Gastroesophageal sphincter (tissue), 4 donors: ENCODE measurements around the gene BACE1-AS. TPM values are rescaled to one million over a fixed set of nuclear protein-coding genes. Genes with fewer than 3 reads are reported as not detected.
"Not testable (repeated sequence)": the region's sequence is repeated elsewhere in the genome, so short reads cannot be mapped to it uniquely, and the experiment has no call there.

Experiments
- ATAC-seq: fragments of 150-250 bp; one replicate; pipeline ENCODE4 v1.9.1; 2016; ENCODE audit warnings: mild to moderate bottlenecking, moderate library complexity
- H3K27ac ChIP-seq, 4 donors: fragments of 200-600 bp; sonication (generic) in 3 of 4; 1 replicate in 3 of 4; 2 replicates in 1 of 4; pipeline ENCODE4 v1.5.1; 2016 to 2019
- H3K27me3 ChIP-seq: fragments of 200-600 bp; sonication (generic); one replicate; pipeline ENCODE4 v1.5.1; 2019
- H3K36me3 ChIP-seq, 2 donors: fragments of 200-600 bp; sonication (generic); one replicate each; pipeline ENCODE4 v1.5.1; 2019; ENCODE audit warnings: control low read depth in 1 of 2
- H3K4me1 ChIP-seq, 3 donors: fragments of 200-600 bp; sonication (generic); 1 replicate in 2 of 3; 2 replicates in 1 of 3; pipeline ENCODE4 v1.5.1; 2016 to 2019; ENCODE audit warnings: control low read depth in 2 of 3
- H3K4me3 ChIP-seq, 2 donors: fragments of 200-600 bp; sonication (generic); one replicate each; pipeline ENCODE4 v1.5.1; 2019; ENCODE audit warnings: mild to moderate bottlenecking in 1 of 2, moderate library complexity in 1 of 2
- H3K9me3 ChIP-seq, 3 donors: fragments of 200-600 bp; sonication (generic); one replicate each; pipeline ENCODE4 v1.5.1; 2017 to 2019; ENCODE audit warnings: control low read depth in 2 of 3
- CTCF ChIP-seq, 4 experiments: fragments of 200-600 bp in 2 of 4; fragments of 450-650 bp in 2 of 4; sonication (generic) in 1 of 4; IDR thresholded peaks; one replicate each; pipeline ENCODE4 v1.5.1; 2017 to 2019; ENCODE audit warnings: antibody characterized with exemption in 4 of 4, mild to moderate bottlenecking in 2 of 4, moderate library complexity in 2 of 4
- EP300 ChIP-seq: sonication (generic); formaldehyde crosslinking; IDR thresholded peaks from one replicate; pipeline ENCODE4 v1.6.1; 2017; ENCODE audit warnings: antibody characterized with exemption, mild to moderate bottlenecking
- POLR2A ChIP-seq, 2 donors: fragments of 450-650 bp; IDR thresholded peaks; one replicate each; pipeline ENCODE4 v1.6.1; 2017; ENCODE audit warnings: antibody characterized with exemption in 2 of 2, mild to moderate bottlenecking in 2 of 2, moderate library complexity in 1 of 2
- POLR2AphosphoS5 ChIP-seq: sonication (generic); formaldehyde crosslinking; IDR thresholded peaks from one replicate; pipeline ENCODE4 v1.6.1; 2017; ENCODE audit warnings: antibody characterized with exemption
- WGBS, 2 donors: methylation state at CpG; one replicate each; pipeline ENCODE4 v1.1.5; 2018; ENCODE audit warnings: low coverage in 1 of 2; 5-methylcytosine and 5-hydroxymethylcytosine counted together
- total RNA-seq, 4 donors: library from RNA; depleted of rRNA; stranded (reverse); fragments of >200 nt; gene quantifications; one replicate each; pipeline ENCODE4 v1.1.0, GENCODE V29; 2016

Gene BACE1-AS
- total RNA-seq, 4 donors from 2014 or later, result 4.8 to 13.1 (median 10.1) TPM

- no peak for ATAC-seq
- 87% methylated on average over 3 to 4 of the region's 4 CpGs for WGBS, 2 donors
- TF ChIP-seq POLR2A (IDR thresholded peaks at IDR 0.05), result no peak
- no peak for TF ChIP-seq EP300
- no peak for TF ChIP-seq CTCF (IDR thresholded peaks at IDR 0.05)
- TF ChIP-seq POLR2AphosphoS5, result no peak
- no peaks in the 10 kb centered on the region for H3K27me3 ChIP-seq
- no peaks in the 10 kb centered on the region for H3K9me3 ChIP-seq
- H3K36me3 ChIP-seq, result peaks cover 0 to 59% of the 10 kb centered on the region in 2 donors
- H3K4me3 ChIP-seq, result no peak overlapping the region
- no peak overlapping the region for H3K27ac ChIP-seq
- H3K4me1 ChIP-seq, result no peaks in the 10 kb centered on the region
Observed at GRCh38 chr11:117271208-117271607, 19.9 kb upstream of the BACE1-AS start.

GRCh38 chr11:117272175-117272574 is 19.0 kb upstream of the BACE1-AS start:
- H3K27ac ChIP-seq, H3K9me3 ChIP-seq, H3K4me1 ChIP-seq, H3K4me3 ChIP-seq, ATAC-seq, H3K27me3 ChIP-seq: not testable (repeated sequence)
- peaks cover 0 to 52% of the 10 kb centered on the region in 2 donors for H3K36me3 ChIP-seq
- WGBS, 2 donors, result 83 to 98% methylated on average over 2 to 3 of the region's 5 CpGs

DNA sequence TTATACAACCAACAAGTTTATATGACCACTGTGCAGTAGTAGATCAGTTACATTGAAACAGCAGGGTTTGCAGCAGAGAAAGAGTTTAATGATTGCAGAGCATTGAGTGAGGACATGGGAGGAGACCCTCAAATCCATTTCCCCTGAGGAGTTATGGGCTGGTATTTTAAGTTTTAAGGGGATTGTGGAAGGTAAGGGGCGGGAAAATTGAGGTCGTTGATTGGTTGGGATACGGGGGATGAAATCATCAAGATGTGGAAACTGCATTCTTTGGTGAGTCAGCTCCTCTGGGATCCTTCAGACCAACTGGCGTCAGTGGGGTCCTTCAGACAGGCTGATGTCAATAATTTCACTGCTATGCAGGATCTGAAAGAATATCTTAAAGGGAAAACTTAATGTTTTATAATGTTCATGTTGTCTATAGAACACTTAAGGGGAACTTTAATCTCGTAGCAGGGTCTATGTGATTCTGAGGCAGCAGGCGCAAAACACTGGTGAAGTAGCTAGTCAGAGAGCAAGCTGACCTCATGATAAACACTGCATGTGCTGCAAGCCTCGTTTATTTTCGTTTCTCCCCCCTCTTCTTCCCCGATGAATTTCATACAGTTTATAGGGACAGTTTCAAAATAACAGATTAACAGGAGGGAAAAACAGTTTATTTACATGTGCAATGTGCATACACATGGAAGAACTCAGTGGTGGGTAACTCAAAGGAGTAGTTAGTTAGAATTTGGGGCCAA is 17.4 kb upstream of the BACE1-AS start:
- Histone ChIP-seq H3K27ac (no peak overlapping the region), H3K4me1 (no peaks in the 10 kb centered on the region), H3K4me3 (no peak overlapping the region), H3K36me3 (peaks cover 0 to 39% of the 10 kb centered on the region in 2 donors), H3K27me3 (no peaks in the 10 kb centered on the region), H3K9me3 (no peaks in the 10 kb centered on the region)
- 74 to 81% methylated on average over 6 to 9 of the region's 9 CpGs for WGBS, 2 donors
- no peak for ATAC-seq
- no peak for TF ChIP-seq POLR2AphosphoS5
- TF ChIP-seq CTCF (IDR thresholded peaks at IDR 0.05), result no peak
- no peak for TF ChIP-seq POLR2A (IDR thresholded peaks at IDR 0.05)
- TF ChIP-seq EP300, result no peak

DNA sequence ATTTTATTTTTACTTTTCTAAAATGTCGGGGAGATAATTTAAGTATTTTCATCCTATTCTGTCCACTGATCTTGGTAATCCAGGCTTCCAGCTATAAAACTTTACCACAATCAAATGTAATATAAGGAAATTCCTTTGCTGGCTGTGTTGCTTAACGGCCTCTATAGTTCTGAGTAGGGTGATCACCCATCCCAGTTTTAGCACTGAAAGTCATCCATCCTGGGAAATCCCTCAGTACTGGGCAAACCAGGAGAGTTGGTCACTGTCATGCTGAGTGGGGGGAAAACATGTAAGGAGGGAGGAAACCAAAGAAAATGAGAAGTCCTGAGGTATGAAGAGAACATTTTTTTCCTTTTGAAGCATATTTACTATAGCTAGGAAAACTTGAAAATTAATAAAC is 12.8 kb upstream of the BACE1-AS start:
- H3K36me3 ChIP-seq, result peaks cover 0 to 58% of the 10 kb centered on the region in 2 donors
- ATAC-seq, result no peak

GRCh38 chr11:117279711-117280376 is 11.3 kb upstream of the BACE1-AS start:
- Histone ChIP-seq H3K4me3 (no peak overlapping the region), H3K4me1 (no peaks in the 10 kb centered on the region), H3K27me3 (no peaks in the 10 kb centered on the region), H3K27ac (no peak overlapping the region), H3K9me3 (no peaks in the 10 kb centered on the region), H3K36me3 (peaks cover 0 to 64% of the 10 kb centered on the region in 2 donors)
- no peak for ATAC-seq
- WGBS, 2 donors, result 71 to 86% methylated on average over 4 of the region's 4 CpGs
- TF ChIP-seq POLR2AphosphoS5, result no peak
- TF ChIP-seq CTCF (IDR thresholded peaks at IDR 0.05), result no peak
- no peak for TF ChIP-seq EP300
- TF ChIP-seq POLR2A (IDR thresholded peaks at IDR 0.05), result no peak

More for the DNA sequence above, 12.8 kb upstream of the BACE1-AS start:
- no peaks in the 10 kb centered on the region for H3K27me3 ChIP-seq
- no peak overlapping the region for H3K27ac ChIP-seq
- no peaks in the 10 kb centered on the region for H3K4me1 ChIP-seq
- no peaks in the 10 kb centered on the region for H3K9me3 ChIP-seq
- TF ChIP-seq POLR2A (IDR thresholded peaks at IDR 0.05) (no peak), EP300 (no peak), POLR2AphosphoS5 (no peak), CTCF (IDR thresholded peaks at IDR 0.05) (no peak)
- WGBS, 2 donors, result 83 to 85% methylated on average over 2 of the region's 2 CpGs
- no peak overlapping the region for H3K4me3 ChIP-seq
